Urothelium cell line (cell line): ENCODE results near the gene SLC37A2.

Experiments
- DNase-seq: peaks from one replicate; pipeline ENCODE4 v3.0.0; 2011; ENCODE audit warnings: low spot score, mixed read lengths
- FAIRE-seq: peaks from 2 replicates; lab custom pipeline; 2011; peaks lifted over from hg19 to GRCh38; lab: Jason Lieb, UNC

SLC37A2 gene

GRCh38 chr11:125070699-125071254 is 7.7 kb downstream of the SLC37A2 start:
- DNase-seq = peak; percentile 43
- FAIRE-seq = no peak

- DNase-seq (no peak), FAIRE-seq (no peak)
These were observed 8.3 kb downstream of the SLC37A2 start for GRCh38 chr11:125071435-125071834.

GRCh38 chr11:125071846-125072217 is 8.7 kb downstream of the SLC37A2 start:
- FAIRE-seq (no peak), DNase-seq (no peak)

- DNase-seq (no peak), FAIRE-seq (no peak)
These were observed 9.3 kb downstream of the SLC37A2 start for GRCh38 chr11:125072218-125072960.

GRCh38 chr11:125072961-125073590 is 10.0 kb downstream of the SLC37A2 start:
- DNase-seq (no peak), FAIRE-seq (no peak)

GRCh38 chr11:125073616-125074483 is 10.7 kb downstream of the SLC37A2 start:
- FAIRE-seq = no peak
- no peak for DNase-seq

GRCh38 chr11:125074511-125075241 is 11.6 kb downstream of the SLC37A2 start:
- FAIRE-seq (no peak), DNase-seq (no peak)

- FAIRE-seq (no peak), DNase-seq (no peak)
These were observed 12.1 kb downstream of the SLC37A2 start for GRCh38 chr11:125075242-125075625.

GRCh38 chr11:125075900-125076317 is 12.8 kb downstream of the SLC37A2 start:
- DNase-seq (no peak), FAIRE-seq (no peak)

- FAIRE-seq (no peak), DNase-seq (no peak)
These were observed 13.4 kb downstream of the SLC37A2 start for GRCh38 chr11:125076378-125076945.

- DNase-seq = no peak
These were observed 14.9 kb downstream of the SLC37A2 start for GRCh38 chr11:125078016-125078415.

GRCh38 chr11:125078516-125079140 is 15.5 kb downstream of the SLC37A2 start:
- FAIRE-seq = no peak
- no peak for DNase-seq

More at GRCh38 chr11:125078016-125078415, 14.9 kb downstream of the SLC37A2 start:
- no peak for FAIRE-seq

- DNase-seq (peak; percentile 31), FAIRE-seq (no peak)
These were observed 16.2 kb downstream of the SLC37A2 start for GRCh38 chr11:125079151-125079877.

GRCh38 chr11:125079878-125080530 is 16.9 kb downstream of the SLC37A2 start:
- DNase-seq (no peak), FAIRE-seq (no peak)

- FAIRE-seq (no peak), DNase-seq (no peak)
These were observed 17.4 kb downstream of the SLC37A2 start for GRCh38 chr11:125080531-125080911.

GRCh38 chr11:125081098-125081798 is 18.1 kb downstream of the SLC37A2 start:
- DNase-seq (no peak), FAIRE-seq (no peak)

GRCh38 chr11:125082040-125082439 is 18.9 kb downstream of the SLC37A2 start:
- DNase-seq (no peak), FAIRE-seq (no peak)
